Hepatocyte (in vitro differentiated cells): ENCODE measurements around the gene LY9. TPM values are rescaled to one million over a fixed set of nuclear protein-coding genes. Genes with fewer than 3 reads are reported as not detected.

Source experiments
- DNase-seq: peaks from one replicate; pipeline ENCODE4 v3.0.0-alpha.2; 2016; ENCODE audit warnings: low spot score
- H2AFZ ChIP-seq: fragments of 200-600 bp; sonication (generic); 2 replicates; pipeline ENCODE4 v1.6.0; 2016; ENCODE audit warnings: antibody characterized with exemption, mild to moderate bottlenecking
- H3K27ac ChIP-seq: fragments of 200-600 bp; sonication (generic); 2 replicates; pipeline ENCODE4 v1.5.1; 2016; ENCODE audit warnings: mild to moderate bottlenecking
- H3K27me3 ChIP-seq: fragments of 200-600 bp; sonication (generic); 2 replicates; pipeline ENCODE4 v1.6.1; 2016
- H3K36me3 ChIP-seq: fragments of 200-600 bp; sonication (generic); replicated peaks from 2 replicates; pipeline ENCODE4 v1.5.1; 2016; ENCODE audit warnings: low read depth; ENCODE audit not compliant: insufficient read depth
- H3K4me1 ChIP-seq: fragments of 200-600 bp; sonication (generic); 2 replicates; pipeline ENCODE4 v1.5.1; 2016; ENCODE audit warnings: mild to moderate bottlenecking, moderate library complexity; ENCODE audit not compliant: insufficient read depth
- H3K4me2 ChIP-seq: fragments of 200-600 bp; sonication (generic); 2 replicates; pipeline ENCODE4 v1.6.0; 2016
- H3K4me3 ChIP-seq: fragments of 200-600 bp; sonication (generic); 2 replicates; pipeline ENCODE4 v1.5.1; 2016; ENCODE audit warnings: mild to moderate bottlenecking
- H3K79me2 ChIP-seq: fragments of 200-600 bp; sonication (generic); 2 replicates; pipeline ENCODE4 v1.6.0; 2017; ENCODE audit warnings: mild to moderate bottlenecking
- H3K9me2 ChIP-seq: fragments of 200-600 bp; sonication (generic); replicated peaks from 2 replicates; pipeline ENCODE4 v1.6.0; 2017; ENCODE audit warnings: mild to moderate bottlenecking; ENCODE audit not compliant: insufficient read depth
- H3K9me3 ChIP-seq: fragments of 200-600 bp; sonication (generic); 2 replicates; pipeline ENCODE4 v1.5.1; 2016; ENCODE audit warnings: low read depth, mild to moderate bottlenecking
- H4K20me1 ChIP-seq: fragments of 200-600 bp; sonication (generic); 2 replicates; pipeline ENCODE4 v1.6.0; 2016; ENCODE audit warnings: mild to moderate bottlenecking; ENCODE audit not compliant: insufficient read depth, poor library complexity, severe bottlenecking
- EZH2 ChIP-seq: fragments of 200-600 bp; sonication (generic); IDR thresholded peaks from 2 replicates; pipeline ENCODE4 v1.6.1; 2016; ENCODE audit warnings: antibody characterized with exemption, mild to moderate bottlenecking, borderline replicate concordance
- EZH2phosphoT487 ChIP-seq: fragments of 200-600 bp; sonication (generic); IDR thresholded peaks from one replicate; pipeline ENCODE4 v1.6.1; 2018; ENCODE audit warnings: antibody characterized with exemption, mild to moderate bottlenecking, low read depth, moderate library complexity; ENCODE audit not compliant: unreplicated experiment, severe bottlenecking
- WGBS: methylation state at CpG from one replicate; pipeline ENCODE4 v1.1.6; 2016; ENCODE audit warnings: low lambda C conversion rate; ENCODE audit errors: missing lambda C conversion rate; 5-methylcytosine and 5-hydroxymethylcytosine counted together
- polyA plus RNA-seq: library from polyadenylated mRNA; unstranded; fragments of >200 nt; fragmentation: Nextera tagmentation; extraction: Ambion mirVana; gene quantifications from 2 replicates; pipeline ENCODE4 v1.2.1, GENCODE V29; 2016
- total RNA-seq: library from RNA; depleted of rRNA; stranded (reverse); fragments of >200 nt; gene quantifications from 2 replicates; pipeline ENCODE4 v1.2.3, GENCODE V29; 2014
- TF ChIP-seq, protein P1 (sequence below): fragments of 200-600 bp; sonication (generic); IDR thresholded peaks from 2 replicates; pipeline ENCODE4 v1.5.1; 2016; ENCODE audit warnings: antibody characterized with exemption, mild to moderate bottlenecking; ENCODE audit not compliant: poor library complexity

Gene LY9
- total and polyA plus RNA-seq, 2 experiments from 2014 or later: not detected

DNA sequence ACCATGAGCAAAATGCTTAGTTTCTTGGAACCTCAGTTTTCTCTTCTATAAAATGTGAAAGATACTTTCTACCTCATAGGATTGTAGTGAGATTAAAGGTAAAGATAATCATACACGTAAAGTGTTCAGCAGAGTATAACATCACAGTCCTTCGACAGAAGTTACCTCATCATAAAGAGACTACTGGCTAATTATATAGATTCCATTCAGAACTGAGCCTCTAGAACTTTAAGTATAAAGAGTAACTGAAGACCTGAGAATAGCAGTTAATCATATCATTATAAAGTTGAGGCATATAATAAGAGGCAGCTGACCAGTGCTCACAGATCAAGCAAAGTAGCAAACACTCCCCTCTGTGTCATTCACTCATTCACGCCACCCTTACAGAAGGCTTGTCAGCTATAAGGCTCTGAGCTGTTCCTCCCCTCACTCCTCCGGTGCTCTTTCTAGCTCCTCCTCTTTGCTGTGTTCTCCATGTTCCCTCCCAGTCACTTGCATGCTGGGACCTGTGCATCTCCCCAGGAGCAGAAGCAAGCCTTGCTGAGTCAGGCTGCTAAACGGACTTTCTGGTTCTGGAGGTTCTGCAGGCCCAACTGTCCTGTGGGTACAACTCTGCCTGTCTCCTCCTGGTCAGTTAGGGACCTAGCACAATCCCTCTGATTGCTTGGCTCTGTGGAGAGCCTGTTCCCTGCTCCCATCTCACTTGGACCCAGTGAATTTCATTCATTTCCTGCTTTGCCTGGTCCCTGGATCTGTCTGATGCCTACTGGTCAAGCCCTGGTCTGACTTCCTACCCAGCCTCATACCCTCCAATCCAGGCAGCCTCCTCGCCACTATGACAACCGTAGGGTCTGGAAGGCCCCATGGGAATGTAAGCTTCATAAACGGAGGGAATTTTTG, 28.3 kb upstream of the LY9 start:
- no peaks in the 10 kb centered on the region for H3K9me2 ChIP-seq
- no peak overlapping the region for H3K4me2 ChIP-seq
- WGBS: 70% methylated on average over 8 of the region's 8 CpGs
- H4K20me1 ChIP-seq: no peaks in the 10 kb centered on the region
- no peak overlapping the region for H2AFZ ChIP-seq
- H3K27ac ChIP-seq: no peak overlapping the region
- no peak for DNase-seq
- no peaks in the 10 kb centered on the region for H3K4me1 ChIP-seq
- no peaks in the 10 kb centered on the region for H3K27me3 ChIP-seq
- H3K79me2 ChIP-seq: no peaks in the 10 kb centered on the region
- H3K4me3 ChIP-seq: no peak overlapping the region
- no peaks in the 10 kb centered on the region for H3K36me3 ChIP-seq
- no peaks in the 10 kb centered on the region for H3K9me3 ChIP-seq
- no peak for TF ChIP-seq EZH2phosphoT487
- no peak for TF ChIP-seq EZH2
- TF ChIP-seq, protein P1, sequence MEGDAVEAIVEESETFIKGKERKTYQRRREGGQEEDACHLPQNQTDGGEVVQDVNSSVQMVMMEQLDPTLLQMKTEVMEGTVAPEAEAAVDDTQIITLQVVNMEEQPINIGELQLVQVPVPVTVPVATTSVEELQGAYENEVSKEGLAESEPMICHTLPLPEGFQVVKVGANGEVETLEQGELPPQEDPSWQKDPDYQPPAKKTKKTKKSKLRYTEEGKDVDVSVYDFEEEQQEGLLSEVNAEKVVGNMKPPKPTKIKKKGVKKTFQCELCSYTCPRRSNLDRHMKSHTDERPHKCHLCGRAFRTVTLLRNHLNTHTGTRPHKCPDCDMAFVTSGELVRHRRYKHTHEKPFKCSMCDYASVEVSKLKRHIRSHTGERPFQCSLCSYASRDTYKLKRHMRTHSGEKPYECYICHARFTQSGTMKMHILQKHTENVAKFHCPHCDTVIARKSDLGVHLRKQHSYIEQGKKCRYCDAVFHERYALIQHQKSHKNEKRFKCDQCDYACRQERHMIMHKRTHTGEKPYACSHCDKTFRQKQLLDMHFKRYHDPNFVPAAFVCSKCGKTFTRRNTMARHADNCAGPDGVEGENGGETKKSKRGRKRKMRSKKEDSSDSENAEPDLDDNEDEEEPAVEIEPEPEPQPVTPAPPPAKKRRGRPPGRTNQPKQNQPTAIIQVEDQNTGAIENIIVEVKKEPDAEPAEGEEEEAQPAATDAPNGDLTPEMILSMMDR: no peak

DNA sequence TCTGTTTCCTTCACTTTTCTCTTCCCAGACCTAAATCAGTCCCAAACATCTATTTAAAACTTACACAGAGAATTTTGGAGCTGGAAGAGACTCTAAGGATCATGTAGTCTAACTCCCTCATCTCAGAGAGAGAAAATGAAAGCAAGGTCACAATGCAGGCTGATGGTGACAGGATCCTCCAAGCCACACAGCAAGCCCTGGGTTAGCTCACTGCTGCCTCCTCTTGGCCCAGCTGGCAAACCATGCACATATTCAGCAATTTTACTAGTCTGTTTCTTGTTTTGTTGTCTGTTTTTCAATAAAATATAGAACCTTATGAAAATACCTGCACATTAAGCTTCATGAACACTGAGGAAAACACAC, 27.7 kb upstream of the LY9 start:
- H3K4me1 ChIP-seq: no peaks in the 10 kb centered on the region
- no peaks in the 10 kb centered on the region for H3K79me2 ChIP-seq
- H2AFZ ChIP-seq: no peak overlapping the region
- H3K36me3 ChIP-seq: no peaks in the 10 kb centered on the region
- no peak overlapping the region for H3K4me3 ChIP-seq
- no peaks in the 10 kb centered on the region for H4K20me1 ChIP-seq
- no peak overlapping the region for H3K27ac ChIP-seq
- TF ChIP-seq EZH2phosphoT487 (no peak), EZH2 (no peak)
- TF ChIP-seq, protein P1: peak; percentile 33
- H3K9me2 ChIP-seq: no peaks in the 10 kb centered on the region
- DNase-seq: no peak
- H3K27me3 ChIP-seq: no peaks in the 10 kb centered on the region
- H3K9me3 ChIP-seq: no peaks in the 10 kb centered on the region
- H3K4me2 ChIP-seq: no peak overlapping the region

DNA sequence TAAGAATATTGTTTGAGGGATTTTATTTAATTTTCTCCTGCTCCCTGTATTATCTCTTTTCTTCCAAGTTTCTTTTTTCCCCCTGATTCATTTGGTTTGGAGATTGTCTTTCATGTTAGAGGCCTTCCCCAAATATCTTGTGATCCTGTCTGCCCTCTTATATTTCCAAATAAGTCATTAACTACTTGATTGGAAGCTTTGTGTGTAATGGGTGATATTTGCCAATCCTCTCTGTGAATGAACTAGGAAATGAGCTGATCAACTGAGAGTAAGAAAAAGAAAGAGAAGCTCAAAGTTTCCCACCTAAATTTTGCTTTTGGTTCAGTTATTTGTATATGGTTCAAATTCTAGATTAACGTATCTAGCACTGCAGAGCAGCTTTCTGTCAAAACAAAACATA, 23.6 kb upstream of the LY9 start:
- Histone ChIP-seq H3K27ac (no peak overlapping the region), H3K9me3 (no peaks in the 10 kb centered on the region), H3K4me2 (no peak overlapping the region), H3K9me2 (no peaks in the 10 kb centered on the region), H3K27me3 (no peaks in the 10 kb centered on the region), H4K20me1 (no peaks in the 10 kb centered on the region), H3K4me1 (no peaks in the 10 kb centered on the region), H3K4me3 (no peak overlapping the region), H2AFZ (no peak overlapping the region), H3K79me2 (no peaks in the 10 kb centered on the region), H3K36me3 (no peaks in the 10 kb centered on the region)
- TF ChIP-seq EZH2phosphoT487: no peak
- no peak for DNase-seq
- 90% methylated on average over 1 of the region's 1 CpG for WGBS

DNA sequence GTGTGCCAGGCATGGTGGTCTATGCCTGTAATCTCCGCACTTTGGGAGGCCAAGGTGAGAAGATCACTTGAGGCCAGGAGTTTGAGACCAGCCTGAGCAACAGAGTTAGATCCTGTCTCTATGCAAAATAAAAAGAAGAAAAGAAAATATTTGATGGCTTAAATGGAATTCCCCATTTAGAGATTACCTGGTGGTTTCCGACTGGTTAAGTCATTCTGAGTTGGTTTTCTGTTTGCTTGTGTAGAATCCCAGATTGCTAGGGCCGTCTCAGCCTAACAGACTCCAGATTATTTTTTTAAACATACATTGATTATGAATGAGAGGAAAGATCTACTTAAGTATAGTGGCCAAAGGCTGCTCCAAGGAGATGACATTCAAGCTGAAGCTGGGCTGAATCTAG, 22.9 kb upstream of the LY9 start:
- H3K27me3 ChIP-seq: no peaks in the 10 kb centered on the region
- no peaks in the 10 kb centered on the region for H3K9me2 ChIP-seq
- H3K79me2 ChIP-seq: no peaks in the 10 kb centered on the region
- no peaks in the 10 kb centered on the region for H3K4me1 ChIP-seq
- H3K4me2 ChIP-seq: no peak overlapping the region
- no peak overlapping the region for H3K4me3 ChIP-seq
- 88% methylated on average over 3 of the region's 3 CpGs for WGBS
- no peak overlapping the region for H2AFZ ChIP-seq
- DNase-seq: no peak
- H3K27ac ChIP-seq: no peak overlapping the region
- H3K36me3 ChIP-seq: no peaks in the 10 kb centered on the region
- no peaks in the 10 kb centered on the region for H4K20me1 ChIP-seq
- H3K9me3 ChIP-seq: no peaks in the 10 kb centered on the region
- TF ChIP-seq EZH2phosphoT487: no peak
- TF ChIP-seq, protein P1: no peak
